ENCODE data around the gene TNFSF10.
"Not testable (repeated sequence)": the region's sequence is repeated elsewhere in the genome, so short reads cannot be mapped to it uniquely, and the experiment has no call there.

GRCh38 chr3:172490198-172490669, 33.0 kb downstream of the TNFSF10 start:
- peak; percentile 44 for TF ChIP-seq CTCF (IDR thresholded peaks at IDR 0.05; ENCODE audit: insufficient read depth, low read length, poor library complexity, severe bottlenecking)
- not testable (repeated sequence) for TF ChIP-seq EZH2phosphoT487 (conservative IDR thresholded peaks at IDR 0.05; ENCODE audit: low read length)

Data from SU-DHL-6 (cell line).